ENCODE measurements around the gene NKX6-2.
"Not testable (repeated sequence)": the region's sequence is repeated elsewhere in the genome, so short reads cannot be mapped to it uniquely, and the experiment has no call there.

The NKX6-2 gene

GRCh38 chr10:132785723-132786475 lies at the start of gene NKX6-2:
NKX6-2 (minus strand) TSS chr10:132786147; CDS start chr10:132785948, 199 bp downstream.
- no peak for DNase-seq (ENCODE audit: low read depth in 2 of 2)

- DNase-seq (ENCODE audit: low read depth in 2 of 2), result no peak
Observed at GRCh38 chr10:132834891-132835847, 49.2 kb upstream of the NKX6-2 start.

GRCh38 chr10:132834311-132834761 lies 48.4 kb upstream of the NKX6-2 start:
- no peak for DNase-seq (ENCODE audit: low read depth in 2 of 2)

GRCh38 chr10:132833421-132834111 lies 47.6 kb upstream of the NKX6-2 start:
- no peak for DNase-seq (ENCODE audit: low read depth in 2 of 2)

GRCh38 chr10:132832186-132832969 lies 46.4 kb upstream of the NKX6-2 start:
- no peak for DNase-seq (ENCODE audit: low read depth in 2 of 2)

- no peak for DNase-seq (ENCODE audit: low read depth in 2 of 2)
Observed at GRCh38 chr10:132829403-132829802, 43.5 kb upstream of the NKX6-2 start.

- DNase-seq (ENCODE audit: low read depth in 2 of 2), result no peak
Observed at GRCh38 chr10:132828681-132829080, 42.7 kb upstream of the NKX6-2 start.

- no peak for DNase-seq (ENCODE audit: low read depth in 2 of 2)
Observed at GRCh38 chr10:132827861-132828539, 42.1 kb upstream of the NKX6-2 start.

GRCh38 chr10:132827423-132827789 lies 41.5 kb upstream of the NKX6-2 start:
- no peak for DNase-seq (ENCODE audit: low read depth in 2 of 2)

- no peak for DNase-seq (ENCODE audit: low read depth in 2 of 2)
Observed at GRCh38 chr10:132826524-132827422, 40.8 kb upstream of the NKX6-2 start.

GRCh38 chr10:132825783-132826523 lies 40.0 kb upstream of the NKX6-2 start:
- DNase-seq (ENCODE audit: low read depth in 2 of 2), result not testable (repeated sequence)

GRCh38 chr10:132820056-132820455 lies 34.1 kb upstream of the NKX6-2 start:
- DNase-seq (ENCODE audit: low read depth in 2 of 2), result no peak

- no peak for DNase-seq (ENCODE audit: low read depth in 2 of 2)
Observed at GRCh38 chr10:132817701-132818211, 31.8 kb upstream of the NKX6-2 start.

- DNase-seq (ENCODE audit: low read depth in 2 of 2), result no peak
Observed at GRCh38 chr10:132816718-132817117, 30.8 kb upstream of the NKX6-2 start.

- DNase-seq (ENCODE audit: low read depth in 2 of 2), result no peak
Observed at GRCh38 chr10:132815168-132815857, 29.4 kb upstream of the NKX6-2 start.

- DNase-seq (ENCODE audit: low read depth in 2 of 2), result no peak
Observed at GRCh38 chr10:132814469-132814856, 28.5 kb upstream of the NKX6-2 start.

GRCh38 chr10:132813560-132814468 lies 27.9 kb upstream of the NKX6-2 start:
- no peak for DNase-seq (ENCODE audit: low read depth in 2 of 2)

Data from activated CD8-positive, alpha-beta memory T cell treated with anti-CD3 and anti-CD28 coated beads for 4 hours (primary cell).